Globus pallidus (tissue), 1 donor: Measurements from ENCODE around the gene C4orf51.

ENCODE experiments used
- DNase-seq: peaks from one replicate; pipeline ENCODE4 v3.0.0-alpha.2; 2015; ENCODE audit warnings: low spot score

The C4orf51 gene

DNA sequence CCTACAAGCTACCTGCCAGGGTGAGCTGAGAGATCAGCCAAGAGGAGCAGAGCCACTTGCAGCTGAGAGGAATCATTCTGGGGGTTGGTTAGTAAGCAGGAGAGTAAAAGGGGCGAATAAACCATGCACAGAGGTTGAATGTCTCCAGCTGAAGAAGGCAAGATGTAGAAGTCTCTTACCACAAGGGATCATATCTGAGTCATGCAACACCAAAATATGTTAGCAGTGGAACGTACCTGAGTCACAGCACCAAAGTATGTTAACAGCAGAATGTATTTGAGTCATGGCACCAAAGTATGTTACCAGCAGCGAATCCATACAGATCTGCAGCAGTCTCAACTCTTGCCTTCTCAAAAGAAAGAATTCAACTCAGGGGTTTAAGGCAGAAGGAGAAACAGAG lies 29.9 kb downstream of the C4orf51 start:
- DNase-seq: no peak

GRCh38 chr4:145716200-145716599 lies 36.3 kb downstream of the C4orf51 start:
- no peak for DNase-seq

DNA sequence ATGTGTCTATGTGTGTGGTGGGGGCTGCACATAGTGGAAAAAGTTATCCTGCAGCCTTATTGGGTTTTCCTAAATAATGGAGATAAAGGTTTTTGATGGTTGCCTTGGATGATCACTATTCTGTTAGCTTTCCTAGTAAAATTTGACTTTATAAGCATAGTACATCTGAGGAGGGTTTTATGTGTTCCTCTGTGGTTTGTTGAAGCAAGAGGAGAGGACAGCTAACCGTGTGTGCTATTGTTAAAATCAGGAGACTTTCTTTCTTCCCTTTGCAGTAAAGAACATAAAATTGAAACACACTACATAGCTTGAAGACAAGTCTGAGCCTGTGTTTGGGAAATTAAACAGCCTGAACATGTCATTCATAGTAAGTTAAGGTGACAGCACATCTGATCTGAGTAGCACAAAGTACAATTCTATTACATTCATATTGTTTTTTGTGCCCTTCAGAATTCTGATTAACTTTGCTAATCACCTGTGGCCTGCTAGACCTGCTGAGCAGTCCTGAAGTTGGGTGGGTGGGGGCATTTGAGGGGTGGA lies 36.8 kb downstream of the C4orf51 start:
- DNase-seq: no peak

DNA sequence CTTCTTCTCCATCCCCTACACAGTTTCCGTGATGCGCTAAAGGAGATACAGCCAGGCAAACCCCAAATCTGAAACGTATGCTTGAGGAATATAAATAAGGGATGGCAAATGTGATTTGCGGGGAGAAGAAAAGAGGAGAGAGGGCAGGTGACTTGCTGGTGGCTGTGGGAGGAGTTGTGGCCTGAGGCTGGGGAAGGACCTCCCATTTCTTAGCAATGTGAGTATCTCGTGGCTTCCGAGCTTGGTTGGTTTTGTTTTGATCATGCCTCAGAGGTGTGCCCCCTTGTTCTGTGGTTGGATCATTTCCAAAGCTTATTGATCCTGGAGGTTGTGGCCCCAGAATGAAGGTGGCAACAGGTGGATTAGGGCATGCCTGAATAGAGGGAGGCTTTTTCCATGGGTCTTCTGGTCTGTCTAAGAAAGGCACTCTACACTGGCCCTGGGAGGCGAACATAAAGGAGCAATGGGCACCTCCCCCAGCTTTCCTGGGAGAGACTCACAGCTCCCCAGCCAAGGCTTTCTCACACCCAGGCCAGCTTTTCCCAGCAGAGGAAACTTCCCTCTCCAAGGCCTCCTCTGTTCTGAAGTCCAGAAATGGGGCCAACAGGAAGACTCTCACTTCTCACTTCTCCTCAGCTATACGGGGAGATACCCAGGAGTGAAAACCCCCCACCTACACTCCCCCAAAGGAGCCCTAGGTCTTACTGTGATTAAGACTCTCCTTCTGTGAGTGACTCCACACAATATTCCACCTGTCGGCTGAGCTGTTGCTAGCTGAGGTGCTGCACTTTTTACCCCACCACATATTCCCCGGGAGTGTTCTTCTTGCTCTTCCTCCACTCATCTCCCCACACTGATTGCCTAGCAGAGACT lies 40.0 kb downstream of the C4orf51 start:
- no peak for DNase-seq

DNA sequence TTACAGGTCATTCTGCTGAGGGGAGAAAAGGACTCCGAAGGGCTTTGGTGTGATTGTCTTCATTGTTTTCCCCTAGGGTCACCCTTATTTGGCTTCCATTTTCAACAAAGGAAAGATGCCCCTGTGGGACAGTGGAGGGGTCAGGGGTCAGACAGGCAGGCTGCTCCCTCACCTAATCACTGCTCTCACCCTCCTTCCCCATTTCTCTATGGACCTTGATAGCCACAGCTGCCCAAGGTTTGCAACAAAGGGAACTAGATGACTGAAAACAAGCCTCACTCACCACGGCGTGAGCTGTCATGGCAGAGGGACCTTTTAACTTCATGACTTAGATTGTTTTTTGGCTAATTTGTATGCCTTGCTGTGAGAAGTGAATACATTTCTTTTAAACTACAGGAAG lies 40.7 kb downstream of the C4orf51 start:
- no peak for DNase-seq

GRCh38 chr4:145722561-145722960 lies 42.6 kb downstream of the C4orf51 start:
- DNase-seq: no peak

GRCh38 chr4:145723336-145723735 lies 43.4 kb downstream of the C4orf51 start:
- no peak for DNase-seq

- no peak for DNase-seq
Observed at GRCh38 chr4:145730026-145730425, 50.1 kb downstream of the C4orf51 start.

- peak; percentile 15 for DNase-seq
Observed at GRCh38 chr4:145731028-145731427, 51.1 kb downstream of the C4orf51 start.

DNA sequence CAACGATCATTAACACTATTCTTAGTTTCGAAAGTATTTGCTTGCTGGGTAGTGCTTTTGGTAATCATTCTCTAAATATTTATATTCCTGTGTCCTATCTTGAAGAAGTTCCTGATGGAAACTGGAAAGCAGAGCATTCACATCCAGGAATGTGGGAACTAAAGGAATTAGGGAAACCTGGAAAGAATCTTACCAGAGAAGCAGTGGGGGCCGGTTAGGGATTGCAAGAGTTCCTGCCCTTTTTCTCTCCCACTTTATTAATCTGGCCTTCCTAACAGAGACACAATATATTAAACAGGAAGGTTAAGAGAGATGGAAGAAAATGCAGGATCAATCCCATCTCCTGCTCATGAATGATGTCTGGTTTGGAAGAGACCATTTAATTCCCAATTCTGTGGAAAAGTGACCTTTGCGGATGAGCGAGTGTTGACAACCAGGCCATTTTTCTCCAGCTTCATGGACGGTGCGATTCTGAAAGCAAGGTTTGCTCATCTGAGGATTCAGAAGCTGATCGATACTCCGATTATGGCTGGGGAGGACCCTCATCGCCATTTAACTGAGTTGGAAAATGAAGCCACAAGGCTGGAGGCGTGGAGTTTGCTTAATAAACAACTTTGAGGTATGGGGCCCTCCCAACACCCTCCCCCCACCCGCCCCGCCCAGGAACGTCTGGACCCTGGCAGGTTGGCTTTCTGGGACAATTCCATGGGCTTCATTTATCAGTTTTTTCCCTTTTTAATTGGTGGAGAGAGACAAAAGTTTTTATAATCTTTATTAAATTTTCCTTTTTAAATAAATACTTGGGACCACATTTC lies 52.3 kb downstream of the C4orf51 start:
- peak; percentile 24 for DNase-seq

DNA sequence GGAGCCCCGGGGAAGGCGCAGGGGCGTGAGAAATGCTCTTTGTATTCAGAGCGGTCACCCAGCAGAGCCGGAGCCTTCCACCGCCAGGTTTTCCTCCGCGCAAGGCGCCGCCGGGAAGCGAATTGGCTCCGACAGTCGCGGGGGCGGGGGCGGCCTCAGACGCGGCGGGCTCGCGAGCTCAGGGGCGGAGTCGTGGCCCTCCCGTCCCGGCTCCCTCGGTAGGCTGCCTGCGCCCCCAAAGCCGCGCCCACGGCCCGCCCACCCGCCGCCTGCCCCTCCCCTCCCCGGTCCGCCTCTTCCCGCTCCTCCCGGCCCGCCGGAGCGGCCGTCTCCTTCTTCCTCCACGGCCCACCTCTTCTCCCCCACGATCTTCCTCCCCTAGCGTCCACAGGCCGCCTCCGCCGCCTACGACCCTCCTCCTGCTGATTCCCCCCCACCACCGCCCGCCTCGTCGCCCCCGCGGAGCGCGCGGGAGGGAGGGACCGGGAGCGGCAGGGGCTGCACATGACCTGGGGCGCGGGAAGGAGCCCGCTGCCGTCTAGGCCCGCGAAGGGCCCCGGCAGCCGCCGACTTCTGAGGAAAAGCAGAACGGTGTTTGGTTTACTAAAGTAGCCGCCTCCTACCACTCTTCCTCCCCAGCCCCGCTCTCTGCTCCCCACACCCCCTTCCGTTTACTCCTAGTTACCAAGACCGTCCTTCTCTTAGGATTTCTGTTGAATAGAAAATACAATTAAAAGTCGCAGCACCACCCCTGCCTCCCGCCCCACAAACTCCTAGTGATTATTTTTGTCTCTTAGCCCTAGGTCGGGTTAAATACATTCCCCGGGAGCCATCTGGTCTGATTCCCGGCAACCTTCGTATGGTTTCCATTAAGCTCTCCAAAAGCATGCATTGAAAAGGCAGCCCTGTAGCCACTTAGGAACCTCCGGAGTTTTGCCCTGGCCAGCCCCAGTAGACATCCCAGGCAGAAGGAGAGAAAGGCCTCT lies 53.2 kb downstream of the C4orf51 start:
- DNase-seq: peak; percentile 94

- no peak for DNase-seq
Observed at GRCh38 chr4:145734031-145734430, 54.1 kb downstream of the C4orf51 start.

GRCh38 chr4:145734576-145735346 lies 54.8 kb downstream of the C4orf51 start:
- DNase-seq: no peak

- DNase-seq: no peak
Observed at GRCh38 chr4:145735347-145735675, 55.4 kb downstream of the C4orf51 start.

- DNase-seq: no peak
Observed at GRCh38 chr4:145735827-145736226, 55.9 kb downstream of the C4orf51 start.

GRCh38 chr4:145736241-145736831 lies 56.4 kb downstream of the C4orf51 start:
- DNase-seq: no peak

- DNase-seq: no peak
Observed at GRCh38 chr4:145739845-145740244, 59.9 kb downstream of the C4orf51 start.

DNA sequence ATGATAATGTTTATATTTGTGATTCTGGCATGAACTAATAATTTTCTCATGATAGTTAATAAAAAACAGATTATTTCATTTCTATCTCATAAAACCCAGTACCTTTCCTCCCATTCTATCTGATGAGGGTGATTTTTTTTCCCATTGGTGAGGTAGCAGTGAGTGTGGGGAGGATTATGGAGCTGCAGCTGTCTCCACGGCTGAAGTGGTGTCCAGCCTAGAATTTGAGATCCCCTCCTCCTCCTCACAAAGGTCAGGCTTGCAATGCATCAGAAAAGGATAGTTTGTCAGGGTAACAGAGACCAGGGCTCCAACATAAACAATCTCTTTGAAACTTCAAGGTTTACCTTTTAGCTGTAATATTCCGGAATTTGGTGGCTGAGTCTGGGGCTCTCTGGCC lies 60.9 kb downstream of the C4orf51 start:
- no peak for DNase-seq

- no peak for DNase-seq
Observed at GRCh38 chr4:145743641-145744040, 63.7 kb downstream of the C4orf51 start.

- no peak for DNase-seq
Observed at GRCh38 chr4:145755802-145756201, 75.9 kb downstream of the C4orf51 start.

GRCh38 chr4:145756244-145756643 lies 76.3 kb downstream of the C4orf51 start:
- no peak for DNase-seq
